Testis (tissue), 5 donors: ENCODE measurements around the gene SLC13A4. TPM values are rescaled to one million over a fixed set of nuclear protein-coding genes. Genes with fewer than 3 reads are reported as not detected.
A peak's percentile ranks its signal among the peaks of the same experiment; 100 is the strongest.
"Not testable (repeated sequence)": the region's sequence is repeated elsewhere in the genome, so short reads cannot be mapped to it uniquely, and the experiment has no call there.

Source experiments
- DNase-seq: peaks from one replicate; pipeline ENCODE4 v3.0.0-alpha.2; 2019
- H3K27ac ChIP-seq, 2 donors: fragments of 200-600 bp; sonication (generic); one replicate each; pipeline ENCODE4 v1.5.1; 2019
- H3K27me3 ChIP-seq: fragments of 200-600 bp; sonication (generic); one replicate; pipeline ENCODE4 v1.5.1; 2019
- H3K36me3 ChIP-seq: fragments of 200-600 bp; sonication (generic); one replicate; pipeline ENCODE4 v1.5.1; 2017; ENCODE audit warnings: low read depth; ENCODE audit errors: missing control alignments
- H3K4me1 ChIP-seq: fragments of 200-600 bp; sonication (generic); one replicate; pipeline ENCODE4 v1.5.1; 2019
- H3K4me3 ChIP-seq, 2 donors: fragments of 200-600 bp; sonication (generic); one replicate each; pipeline ENCODE4 v1.5.1; 2017 to 2019
- H3K9me3 ChIP-seq: fragments of 200-600 bp; sonication (generic); one replicate; pipeline ENCODE4 v1.5.1; 2017
- CTCF ChIP-seq, 3 experiments: fragments of 450-650 bp in 2 of 3; fragments of 200-600 bp in 1 of 3; sonication (generic) in 1 of 3; IDR thresholded peaks; one replicate each; pipeline ENCODE4 v1.5.1; 2016 to 2019; ENCODE audit warnings: antibody characterized with exemption in 3 of 3, mild to moderate bottlenecking in 2 of 3, moderate library complexity in 1 of 3
- POLR2A ChIP-seq: fragments of 450-650 bp; IDR thresholded peaks from one replicate; pipeline ENCODE4 v1.6.1; 2017; ENCODE audit warnings: antibody characterized with exemption, mild to moderate bottlenecking, moderate library complexity
- WGBS, 2 donors: methylation state at CpG; one replicate each; pipeline ENCODE4 v1.1.5; 2018; 5-methylcytosine and 5-hydroxymethylcytosine counted together
- intact Hi-C: fragments of 100-400 bp; cut with DNase I; formaldehyde crosslinking; loops from one replicate; pipeline ENCODE4 v1.15.1; 2023; ENCODE audit warnings: low total_unique reads
- long read RNA-seq, 2 donors: transcript quantifications; one replicate each; lab custom pipeline, GENCODE V29; 2026
- polyA plus RNA-seq: library from polyadenylated mRNA; stranded (reverse); fragments of 350-450 nt; fragmentation: Illumina TruSeq; extraction: RNeasy Lipid Tissue Mini Kit (QIAGEN cat#74804); gene quantifications from one replicate; pipeline ENCODE4 v1.2.3, GENCODE V29; 2014; ENCODE audit warnings: low read depth, low replicate concordance; ENCODE audit not compliant: insufficient read depth
- total RNA-seq, 2 donors: library from RNA; depleted of rRNA; stranded (reverse); fragments of >200 nt; gene quantifications; one replicate each; pipeline ENCODE4 v1.2.3, GENCODE V29; 2016

Gene SLC13A4
- 10 to 100 TPM; 19.0 to 33.0 TPM for total RNA-seq
- 34.6 TPM for polyA plus RNA-seq
- long read RNA-seq, donor 1 = 0 reads
- long read RNA-seq, donor 2 = 0 reads

- DNase-seq = peak; percentile 84
- H3K4me1 ChIP-seq = peaks cover 10% of the 10 kb centered on the region
- no peaks in the 10 kb centered on the region for H3K9me3 ChIP-seq
- WGBS, 2 donors = 29 to 47% methylated on average over 11 of the region's 11 CpGs
- intact Hi-C loops = no loop called here
- H3K36me3 ChIP-seq = no peaks in the 10 kb centered on the region
- H3K27me3 ChIP-seq = no peaks in the 10 kb centered on the region
- no peak for TF ChIP-seq CTCF (IDR thresholded peaks at IDR 0.05)
- TF ChIP-seq POLR2A = no peak
- peak within 1 kb of the TSS; percentile 7 to 27 for H3K4me3 ChIP-seq
- H3K27ac ChIP-seq = peak within 1 kb of the TSS in 1 of 2 donors; percentile 20
Measured at GRCh38 chr7:135728136-135728669, at the start of gene SLC13A4. TSS of gene SLC13A4 (minus strand) at chr7:135728186. CDS start at chr7:135727496, 690 bp downstream.

GRCh38 chr7:135775915-135776314, 47.9 kb upstream of the SLC13A4 start:
- H3K27ac ChIP-seq, DNase-seq, H3K9me3 ChIP-seq, H3K4me1 ChIP-seq, intact Hi-C loops, H3K36me3 ChIP-seq, H3K4me3 ChIP-seq, H3K27me3 ChIP-seq: not testable (repeated sequence)
- WGBS, 2 donors = 96 to 97% methylated on average over 8 of the region's 8 CpGs

GRCh38 chr7:135775230-135775629, 47.2 kb upstream of the SLC13A4 start:
- Histone ChIP-seq H3K27ac (no peak overlapping the region), H3K4me1 (no peaks in the 10 kb centered on the region), H3K9me3 (no peaks in the 10 kb centered on the region), H3K27me3 (no peaks in the 10 kb centered on the region), H3K36me3 (no peaks in the 10 kb centered on the region), H3K4me3 (no peak overlapping the region)
- no peak for TF ChIP-seq CTCF (IDR thresholded peaks at IDR 0.05)
- TF ChIP-seq POLR2A = no peak
- intact Hi-C loops = no loop called here
- DNase-seq = no peak
- WGBS, 2 donors = 98 to 100% methylated on average over 2 of the region's 2 CpGs

GRCh38 chr7:135774284-135774683, 46.3 kb upstream of the SLC13A4 start:
- Histone ChIP-seq H3K4me3 (no peak overlapping the region), H3K4me1 (no peaks in the 10 kb centered on the region), H3K27ac (no peak overlapping the region), H3K27me3 (no peaks in the 10 kb centered on the region), H3K9me3 (no peaks in the 10 kb centered on the region), H3K36me3 (no peaks in the 10 kb centered on the region)
- intact Hi-C loops = no loop called here
- DNase-seq = no peak
- no peak for TF ChIP-seq CTCF (IDR thresholded peaks at IDR 0.05)
- no peak for TF ChIP-seq POLR2A
- WGBS, 2 donors = 66 to 68% methylated on average over 4 of the region's 4 CpGs

- 79 to 85% methylated on average over 5 of the region's 5 CpGs for WGBS, 2 donors
- Histone ChIP-seq H3K27ac (no peak overlapping the region), H3K4me1 (peaks cover 4% of the 10 kb centered on the region), H3K4me3 (no peak overlapping the region), H3K36me3 (no peaks in the 10 kb centered on the region), H3K27me3 (no peaks in the 10 kb centered on the region), H3K9me3 (no peaks in the 10 kb centered on the region)
- TF ChIP-seq CTCF (IDR thresholded peaks at IDR 0.05) = no peak
- no peak for TF ChIP-seq POLR2A
- no peak for DNase-seq
- intact Hi-C loops = no loop called here
Measured at GRCh38 chr7:135773464-135773863, 45.5 kb upstream of the SLC13A4 start.
